ENCODE results near the gene TBL1X.

Gene TBL1X

DNA sequence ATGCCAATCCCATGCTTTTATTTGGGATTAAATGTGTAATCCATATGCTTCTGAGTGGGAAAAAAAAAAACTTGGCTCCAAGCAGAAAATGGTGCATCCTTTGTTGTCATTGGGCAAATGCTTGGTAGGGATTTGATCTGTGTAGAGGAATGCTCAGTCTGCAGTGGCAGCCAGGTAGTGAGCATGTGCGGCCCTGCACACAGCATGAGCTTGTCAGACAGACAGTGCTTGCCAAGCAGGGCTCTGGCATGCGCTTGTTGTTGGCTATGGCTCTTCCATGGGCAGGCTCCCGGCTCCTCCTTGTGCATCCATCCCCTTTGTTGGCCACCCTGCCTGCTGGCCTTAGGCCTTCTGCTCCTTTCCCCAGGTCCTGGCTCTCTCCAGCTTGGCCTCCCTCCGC lies 170.5 kb downstream of the TBL1X start:
- no peak for TF ChIP-seq TAF1 (IDR thresholded peaks at IDR 0.05; ENCODE audit: borderline replicate concordance, insufficient read depth, low read length)
- no peak for TF ChIP-seq SIN3A (IDR thresholded peaks at IDR 0.05; ENCODE audit: borderline replicate concordance, insufficient read depth, low read length)
- no peak for TF ChIP-seq FOXP2 (optimal IDR thresholded peaks at IDR 0.05; ENCODE audit: borderline replicate concordance, extremely low read depth, extremely low read length, insufficient read depth)
- no peak for TF ChIP-seq POLR2AphosphoS5 (IDR thresholded peaks at IDR 0.05; ENCODE audit: low read depth, low read length)
- TF ChIP-seq, protein P1, sequence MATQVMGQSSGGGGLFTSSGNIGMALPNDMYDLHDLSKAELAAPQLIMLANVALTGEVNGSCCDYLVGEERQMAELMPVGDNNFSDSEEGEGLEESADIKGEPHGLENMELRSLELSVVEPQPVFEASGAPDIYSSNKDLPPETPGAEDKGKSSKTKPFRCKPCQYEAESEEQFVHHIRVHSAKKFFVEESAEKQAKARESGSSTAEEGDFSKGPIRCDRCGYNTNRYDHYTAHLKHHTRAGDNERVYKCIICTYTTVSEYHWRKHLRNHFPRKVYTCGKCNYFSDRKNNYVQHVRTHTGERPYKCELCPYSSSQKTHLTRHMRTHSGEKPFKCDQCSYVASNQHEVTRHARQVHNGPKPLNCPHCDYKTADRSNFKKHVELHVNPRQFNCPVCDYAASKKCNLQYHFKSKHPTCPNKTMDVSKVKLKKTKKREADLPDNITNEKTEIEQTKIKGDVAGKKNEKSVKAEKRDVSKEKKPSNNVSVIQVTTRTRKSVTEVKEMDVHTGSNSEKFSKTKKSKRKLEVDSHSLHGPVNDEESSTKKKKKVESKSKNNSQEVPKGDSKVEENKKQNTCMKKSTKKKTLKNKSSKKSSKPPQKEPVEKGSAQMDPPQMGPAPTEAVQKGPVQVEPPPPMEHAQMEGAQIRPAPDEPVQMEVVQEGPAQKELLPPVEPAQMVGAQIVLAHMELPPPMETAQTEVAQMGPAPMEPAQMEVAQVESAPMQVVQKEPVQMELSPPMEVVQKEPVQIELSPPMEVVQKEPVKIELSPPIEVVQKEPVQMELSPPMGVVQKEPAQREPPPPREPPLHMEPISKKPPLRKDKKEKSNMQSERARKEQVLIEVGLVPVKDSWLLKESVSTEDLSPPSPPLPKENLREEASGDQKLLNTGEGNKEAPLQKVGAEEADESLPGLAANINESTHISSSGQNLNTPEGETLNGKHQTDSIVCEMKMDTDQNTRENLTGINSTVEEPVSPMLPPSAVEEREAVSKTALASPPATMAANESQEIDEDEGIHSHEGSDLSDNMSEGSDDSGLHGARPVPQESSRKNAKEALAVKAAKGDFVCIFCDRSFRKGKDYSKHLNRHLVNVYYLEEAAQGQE (IDR thresholded peaks at IDR 0.05; ENCODE audit: insufficient read depth in 1 of 2, low read depth in 2 of 2, low read length in 2 of 2), result no peak

- no peak for TF ChIP-seq FOXP2 (optimal IDR thresholded peaks at IDR 0.05; ENCODE audit: borderline replicate concordance, extremely low read depth, extremely low read length, insufficient read depth)
- no peak for TF ChIP-seq SIN3A (IDR thresholded peaks at IDR 0.05; ENCODE audit: borderline replicate concordance, insufficient read depth, low read length)
- TF ChIP-seq, protein P1 (IDR thresholded peaks at IDR 0.05; ENCODE audit: insufficient read depth in 1 of 2, low read depth in 2 of 2, low read length in 2 of 2), result no peak
- no peak for TF ChIP-seq TAF1 (IDR thresholded peaks at IDR 0.05; ENCODE audit: borderline replicate concordance, insufficient read depth, low read length)
- no peak for TF ChIP-seq POLR2AphosphoS5 (IDR thresholded peaks at IDR 0.05; ENCODE audit: low read depth, low read length)
These were observed 170.9 kb downstream of the TBL1X start for GRCh38 chrX:9635803-9636202.

DNA sequence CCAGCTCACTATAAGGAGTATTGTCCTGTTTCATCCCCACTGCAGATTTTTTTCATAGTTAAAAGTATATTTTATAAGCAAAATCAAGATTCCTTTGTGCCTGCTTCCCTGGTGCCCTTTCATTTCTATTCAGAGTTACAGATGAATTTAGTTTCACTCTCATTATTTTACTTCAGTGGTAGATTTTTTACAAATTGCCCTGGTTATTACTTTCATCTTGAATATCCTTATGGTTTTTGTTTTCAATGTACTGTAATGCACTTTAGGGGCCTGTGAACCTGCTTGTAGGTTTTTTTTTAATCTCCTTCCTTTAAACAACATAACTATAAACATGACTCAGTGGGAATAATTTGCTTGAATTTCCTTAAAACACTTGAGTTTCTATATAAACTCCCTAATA lies 174.0 kb downstream of the TBL1X start:
- TF ChIP-seq POLR2AphosphoS5 (IDR thresholded peaks at IDR 0.05; ENCODE audit: low read depth, low read length) (no peak), FOXP2 (optimal IDR thresholded peaks at IDR 0.05; ENCODE audit: borderline replicate concordance, extremely low read depth, extremely low read length, insufficient read depth) (no peak), SIN3A (IDR thresholded peaks at IDR 0.05; ENCODE audit: borderline replicate concordance, insufficient read depth, low read length) (no peak), TAF1 (IDR thresholded peaks at IDR 0.05; ENCODE audit: borderline replicate concordance, insufficient read depth, low read length) (no peak)
- TF ChIP-seq, protein P1 (IDR thresholded peaks at IDR 0.05; ENCODE audit: insufficient read depth in 1 of 2, low read depth in 2 of 2, low read length in 2 of 2), result no peak

GRCh38 chrX:9642270-9642995 lies 177.6 kb downstream of the TBL1X start:
- TF ChIP-seq SIN3A (IDR thresholded peaks at IDR 0.05; ENCODE audit: borderline replicate concordance, insufficient read depth, low read length) (no peak), POLR2AphosphoS5 (IDR thresholded peaks at IDR 0.05; ENCODE audit: low read depth, low read length) (no peak), TAF1 (IDR thresholded peaks at IDR 0.05; ENCODE audit: borderline replicate concordance, insufficient read depth, low read length) (no peak), FOXP2 (optimal IDR thresholded peaks at IDR 0.05; ENCODE audit: borderline replicate concordance, extremely low read depth, extremely low read length, insufficient read depth) (no peak)
- TF ChIP-seq, protein P1 (IDR thresholded peaks at IDR 0.05; ENCODE audit: insufficient read depth in 1 of 2, low read depth in 2 of 2, low read length in 2 of 2), result no peak
